Spleen (tissue), 11 donors: ENCODE results near the gene KAT7. TPM values are rescaled to one million over a fixed set of nuclear protein-coding genes. Genes with fewer than 3 reads are reported as not detected.

Experiments
- DNase-seq: peaks from one replicate; pipeline ENCODE4 v3.0.0-alpha.2; 2020
- H3K27ac ChIP-seq, 8 donors: fragments of 200-600 bp; sonication (generic) in 7 of 8; 1 replicate in 4 of 8; 2 replicates in 4 of 8; pipeline versions ENCODE4 v1.5.0 to v1.8.0; 2016 to 2021; ENCODE audit warnings: inconsistent platforms in 4 of 8, mild to moderate bottlenecking in 4 of 8, moderate library complexity in 1 of 8
- H3K27me3 ChIP-seq, 7 donors: fragments of 200-600 bp; sonication (generic) in 6 of 7; replicated peaks in 1 of 7; 1 replicate in 4 of 7; 2 replicates in 3 of 7; pipeline versions ENCODE4 v1.5.0 to v1.8.0; 2016 to 2021; ENCODE audit warnings: inconsistent platforms in 3 of 7, mild to moderate bottlenecking in 1 of 7
- H3K36me3 ChIP-seq, 6 donors: fragments of 200-600 bp; sonication (generic) in 5 of 6; 1 replicate in 4 of 6; 2 replicates in 2 of 6; pipeline versions ENCODE4 v1.5.0 to v1.8.0; 2016 to 2021; ENCODE audit warnings: inconsistent platforms in 2 of 6
- H3K4me1 ChIP-seq, 6 donors: fragments of 200-600 bp; sonication (generic) in 5 of 6; 1 replicate in 3 of 6; 2 replicates in 3 of 6; pipeline versions ENCODE4 v1.5.0 to v1.8.0; 2016 to 2021; ENCODE audit warnings: inconsistent platforms in 3 of 6
- H3K4me3 ChIP-seq, 8 donors: fragments of 200-600 bp; sonication (generic) in 7 of 8; 1 replicate in 4 of 8; 2 replicates in 4 of 8; pipeline versions ENCODE4 v1.5.0 to v1.8.0; 2016 to 2021; ENCODE audit warnings: inconsistent platforms in 4 of 8, mild to moderate bottlenecking in 4 of 8, moderate library complexity in 2 of 8
- H3K9me3 ChIP-seq, 8 donors: fragments of 200-600 bp; sonication (generic) in 7 of 8; 1 replicate in 4 of 8; 2 replicates in 4 of 8; pipeline versions ENCODE4 v1.5.0 to v1.8.0; 2016 to 2021; ENCODE audit warnings: inconsistent platforms in 4 of 8
- POLR2A ChIP-seq, 3 donors: fragments of 450-650 bp; IDR thresholded peaks; one replicate each; pipeline ENCODE4 v1.5.1; 2017; ENCODE audit warnings: antibody characterized with exemption in 3 of 3, mild to moderate bottlenecking in 1 of 3
- POLR2AphosphoS5 ChIP-seq, 3 donors: sonication (generic); formaldehyde crosslinking; IDR thresholded peaks; one replicate each; pipeline ENCODE4 v1.5.1; 2017; ENCODE audit warnings: antibody characterized with exemption in 3 of 3
- WGBS, 5 donors: extraction: QIAGEN DNeasy Blood & Tissue Kit in 3 of 5; methylation state at CpG; one replicate each; pipeline versions ENCODE4 v1.1.5 to v1.1.7; 2013 to 2018; 5-methylcytosine and 5-hydroxymethylcytosine counted together
- intact Hi-C: fragments of 100-400 bp; cut with DNase I; formaldehyde crosslinking; loops from one replicate; pipeline ENCODE4 v1.15.0; 2023; ENCODE audit warnings: low total_unique reads
- polyA plus RNA-seq, 3 donors: library from polyadenylated mRNA; stranded (reverse); fragments of 200-250 nt; gene quantifications; one replicate each; pipeline ENCODE4 v1.2.1, GENCODE V29; 2013
- total RNA-seq, 7 donors: library from RNA; depleted of rRNA in 3 of 7; stranded (reverse); fragments of >200 nt in 3 of 7; fragmentation: NEBNext Ultra II Directional in 4 of 7; extraction: Animal tissue kit (Norgen Biotek cat#: 25700) in 4 of 7; gene quantifications; one replicate each; pipeline versions ENCODE4 v1.1.0 to v1.2.1, GENCODE V29; 2016 to 2021
- TF ChIP-seq, protein P1 (sequence below), 11 experiments: fragments of 200-600 bp in 7 of 11; fragments of 450-650 bp in 4 of 11; sonication (generic) in 4 of 11; IDR thresholded peaks in 8 of 11; conservative IDR thresholded peaks in 3 of 11; 1 replicate in 7 of 11; 2 replicates in 4 of 11; pipeline versions ENCODE4 v1.4.0 to v1.8.0; 2016 to 2021; ENCODE audit warnings: antibody characterized with exemption in 11 of 11, inconsistent platforms in 4 of 11, mild to moderate bottlenecking in 1 of 11
- donor health status: healthy with polysubstance abuse.
- donor health status: DM: no; HTN: no; CAD: no; lungs with moderate emphysema.
- donor health status: DM: no; HTN: no; CAD: no.
- donor health status: Bipolar disorder and iron deficiency.
- donor health status: healthy.
- donor health status: DM: no; HTN: no; CAD: no.
- donor health status: DM: yes; HTN: yes; CAD: no.

KAT7 gene
- total and polyA plus RNA-seq, 10 donors, result 5.9 to 81.2 (median 54.2) TPM

DNA sequence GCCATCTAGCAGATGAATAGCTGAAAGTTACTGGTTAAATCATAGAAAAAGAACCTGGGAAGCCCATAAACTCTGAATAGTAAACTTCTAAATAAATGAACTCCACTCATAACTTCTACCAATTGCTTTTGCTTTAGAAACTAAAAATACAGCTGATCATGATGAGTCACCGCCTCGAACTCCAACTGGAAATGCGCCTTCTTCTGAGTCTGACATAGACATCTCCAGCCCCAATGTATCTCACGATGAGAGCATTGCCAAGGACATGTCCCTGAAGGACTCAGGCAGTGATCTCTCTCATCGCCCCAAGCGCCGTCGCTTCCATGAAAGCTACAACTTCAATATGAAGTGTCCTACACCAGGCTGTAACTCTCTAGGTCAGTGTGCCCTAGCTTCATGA is 9.7 kb downstream of the KAT7 start:
- DNase-seq, result no peak
- intact Hi-C loops, result loop anchor here (10.0 kb wide), 1 partner anchor 47 kb away; the partner anchor contains the start of gene TAC4
- Histone ChIP-seq H3K27ac (no peak overlapping the region), H3K27me3 (no peaks in the 10 kb centered on the region), H3K4me1 (peaks cover 9 to 82% (median 35%) of the 10 kb centered on the region in 6 donors), H3K4me3 (no peak overlapping the region), H3K9me3 (no peaks in the 10 kb centered on the region), H3K36me3 (peaks cover 17 to 100% (median 84%) of the 10 kb centered on the region in 6 donors)
- WGBS, 5 donors, result 90 to 95% (median 92%) methylated on average over 8 of the region's 8 CpGs
- TF ChIP-seq, protein P1, sequence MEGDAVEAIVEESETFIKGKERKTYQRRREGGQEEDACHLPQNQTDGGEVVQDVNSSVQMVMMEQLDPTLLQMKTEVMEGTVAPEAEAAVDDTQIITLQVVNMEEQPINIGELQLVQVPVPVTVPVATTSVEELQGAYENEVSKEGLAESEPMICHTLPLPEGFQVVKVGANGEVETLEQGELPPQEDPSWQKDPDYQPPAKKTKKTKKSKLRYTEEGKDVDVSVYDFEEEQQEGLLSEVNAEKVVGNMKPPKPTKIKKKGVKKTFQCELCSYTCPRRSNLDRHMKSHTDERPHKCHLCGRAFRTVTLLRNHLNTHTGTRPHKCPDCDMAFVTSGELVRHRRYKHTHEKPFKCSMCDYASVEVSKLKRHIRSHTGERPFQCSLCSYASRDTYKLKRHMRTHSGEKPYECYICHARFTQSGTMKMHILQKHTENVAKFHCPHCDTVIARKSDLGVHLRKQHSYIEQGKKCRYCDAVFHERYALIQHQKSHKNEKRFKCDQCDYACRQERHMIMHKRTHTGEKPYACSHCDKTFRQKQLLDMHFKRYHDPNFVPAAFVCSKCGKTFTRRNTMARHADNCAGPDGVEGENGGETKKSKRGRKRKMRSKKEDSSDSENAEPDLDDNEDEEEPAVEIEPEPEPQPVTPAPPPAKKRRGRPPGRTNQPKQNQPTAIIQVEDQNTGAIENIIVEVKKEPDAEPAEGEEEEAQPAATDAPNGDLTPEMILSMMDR (IDR thresholded peaks at IDR 0.05 in 8 of 11, conservative IDR thresholded peaks at IDR 0.05 in 3 of 11), result no peak
- no peak for TF ChIP-seq POLR2A (IDR thresholded peaks at IDR 0.05)
- no peak for TF ChIP-seq POLR2AphosphoS5 (IDR thresholded peaks at IDR 0.05)

DNA sequence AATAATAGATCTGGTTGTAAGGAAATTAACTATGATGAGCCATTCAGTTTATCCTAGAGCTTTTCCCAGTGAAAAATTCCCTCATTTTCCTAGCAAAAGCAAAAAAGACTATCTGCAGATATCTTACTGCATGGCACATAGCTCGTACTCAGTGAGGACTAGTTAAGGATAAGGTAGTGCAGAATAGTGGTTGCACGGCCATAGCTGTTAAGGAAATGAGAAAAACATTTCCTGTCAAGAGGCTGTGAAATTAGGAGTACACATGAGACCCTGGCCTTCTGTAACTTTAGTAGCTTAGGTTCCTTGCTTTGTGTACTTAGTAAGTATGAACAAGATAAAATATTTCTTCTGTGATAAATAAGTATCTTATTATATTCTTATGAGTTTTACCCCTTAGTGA is 10.3 kb downstream of the KAT7 start:
- Histone ChIP-seq H3K9me3 (no peaks in the 10 kb centered on the region), H3K4me3 (no peak overlapping the region), H3K36me3 (peaks cover 16 to 100% (median 81%) of the 10 kb centered on the region in 6 donors), H3K27me3 (no peaks in the 10 kb centered on the region), H3K27ac (peak overlapping the region in 1 of 8 donors; percentile 31), H3K4me1 (peaks cover 9 to 76% (median 30%) of the 10 kb centered on the region in 6 donors)
- no peak for TF ChIP-seq POLR2A (IDR thresholded peaks at IDR 0.05)
- TF ChIP-seq, protein P1 (IDR thresholded peaks at IDR 0.05 in 8 of 11, conservative IDR thresholded peaks at IDR 0.05 in 3 of 11), result no peak
- TF ChIP-seq POLR2AphosphoS5 (IDR thresholded peaks at IDR 0.05), result no peak
- intact Hi-C loops, result loop anchor here (10.0 kb wide), 1 partner anchor 46 kb away; the partner anchor contains the start of gene TAC4
- no peak for DNase-seq
- WGBS, 5 donors, result 53 to 58% (median 56%) methylated on average over 2 of the region's 2 CpGs

- no peak overlapping the region for H3K4me3 ChIP-seq
- H3K4me1 ChIP-seq, result peaks cover 0 to 25% (median 0%) of the 10 kb centered on the region in 6 donors
- no peaks in the 10 kb centered on the region for H3K27me3 ChIP-seq
- intact Hi-C loops, result no loop called here
- no peak for DNase-seq
- no peak for TF ChIP-seq POLR2A (IDR thresholded peaks at IDR 0.05)
- TF ChIP-seq, protein P1 (IDR thresholded peaks at IDR 0.05 in 8 of 11, conservative IDR thresholded peaks at IDR 0.05 in 3 of 11), result no peak
- no peak for TF ChIP-seq POLR2AphosphoS5 (IDR thresholded peaks at IDR 0.05)
- WGBS, 5 donors, result 84 to 88% (median 85%) methylated on average over 4 of the region's 4 CpGs
- H3K27ac ChIP-seq, result no peak overlapping the region
- peaks cover 0 to 100% (median 93%) of the 10 kb centered on the region in 6 donors for H3K36me3 ChIP-seq
- H3K9me3 ChIP-seq, result no peaks in the 10 kb centered on the region
Observed at GRCh38 chr17:49809056-49809455, 20.6 kb downstream of the KAT7 start.

DNA sequence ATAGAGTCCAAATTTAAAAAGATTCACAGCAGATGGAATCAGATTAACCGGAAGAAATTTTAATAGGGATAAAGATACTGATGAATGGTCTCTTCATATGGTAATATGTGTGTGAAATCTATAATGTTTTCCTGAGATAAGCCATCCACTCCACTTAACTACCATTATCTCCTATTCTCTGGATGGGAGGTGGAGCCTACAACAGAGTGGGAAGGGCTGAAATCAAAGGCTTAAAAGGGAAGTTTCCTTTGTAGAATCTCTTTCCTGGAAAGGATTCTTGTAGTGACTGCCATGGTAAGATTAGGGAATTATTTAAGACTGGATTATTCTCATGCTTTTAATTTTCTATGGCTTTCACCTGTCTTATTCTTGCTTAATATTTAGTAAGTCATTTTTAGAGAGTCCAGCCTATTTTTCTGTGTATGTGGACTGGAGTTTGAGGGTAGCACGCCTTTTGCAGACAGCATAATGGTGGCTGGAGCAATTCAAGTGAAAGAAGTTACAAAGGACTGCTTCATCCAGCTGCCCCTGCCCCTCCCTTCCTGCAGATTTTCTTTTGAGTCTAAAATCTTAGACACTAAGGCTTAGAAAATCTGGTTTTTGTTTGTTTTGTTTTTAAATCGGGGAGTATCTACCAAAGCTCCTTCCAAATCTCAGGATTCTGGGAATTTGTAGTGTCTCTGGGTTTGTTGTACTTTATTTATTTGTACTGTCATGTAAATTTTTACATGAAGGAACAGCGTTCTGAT is 26.5 kb downstream of the KAT7 start:
- no peaks in the 10 kb centered on the region for H3K27me3 ChIP-seq
- no peaks in the 10 kb centered on the region for H3K9me3 ChIP-seq
- H3K27ac ChIP-seq, result no peak overlapping the region
- H3K4me1 ChIP-seq, result peaks cover 0 to 51% (median 15%) of the 10 kb centered on the region in 6 donors
- WGBS, 5 donors, result 89 to 94% (median 91%) methylated on average over 4 of the region's 4 CpGs
- H3K36me3 ChIP-seq, result peaks cover 0 to 100% (median 93%) of the 10 kb centered on the region in 6 donors
- no peak for DNase-seq
- no peak for TF ChIP-seq POLR2AphosphoS5 (IDR thresholded peaks at IDR 0.05)
- TF ChIP-seq, protein P1 (IDR thresholded peaks at IDR 0.05 in 8 of 11, conservative IDR thresholded peaks at IDR 0.05 in 3 of 11), result no peak
- no peak overlapping the region for H3K4me3 ChIP-seq
- intact Hi-C loops, result no loop called here
